HG02642 (cell line): ENCODE measurements around the gene POU3F3.

Experiments used
- ATAC-seq: cut with Tn5 transposase; IDR thresholded peaks from one replicate; pipeline ENCODE4 v1.9.1; 2021; ENCODE audit warnings: mild to moderate bottlenecking; ENCODE audit not compliant: unreplicated experiment, poor library complexity

Gene POU3F3

GRCh38 chr2:104859766-104860450 is 6.0 kb downstream of the POU3F3 start:
- no peak for ATAC-seq

- no peak for ATAC-seq
Measured at GRCh38 chr2:104860451-104860790, 6.5 kb downstream of the POU3F3 start.

- ATAC-seq: no peak
Measured at GRCh38 chr2:104861351-104862057, 7.6 kb downstream of the POU3F3 start.

- ATAC-seq: no peak
Measured at GRCh38 chr2:104862058-104862941, 8.4 kb downstream of the POU3F3 start.

GRCh38 chr2:104863146-104863467 is 9.2 kb downstream of the POU3F3 start:
- ATAC-seq: no peak

- ATAC-seq: no peak
Measured at GRCh38 chr2:104863468-104864279, 9.8 kb downstream of the POU3F3 start.

- no peak for ATAC-seq
Measured at GRCh38 chr2:104864280-104865095, 10.6 kb downstream of the POU3F3 start.

- ATAC-seq: no peak
Measured at GRCh38 chr2:104865096-104865470, 11.2 kb downstream of the POU3F3 start.

- ATAC-seq: no peak
Measured at GRCh38 chr2:104866122-104866864, 12.4 kb downstream of the POU3F3 start.

GRCh38 chr2:104866883-104867812 is 13.2 kb downstream of the POU3F3 start:
- ATAC-seq: no peak

GRCh38 chr2:104867813-104868504 is 14.0 kb downstream of the POU3F3 start:
- ATAC-seq: no peak

- ATAC-seq: no peak
Measured at GRCh38 chr2:104868505-104868866, 14.6 kb downstream of the POU3F3 start.

- ATAC-seq: no peak
Measured at GRCh38 chr2:104870100-104870975, 16.4 kb downstream of the POU3F3 start.

- ATAC-seq: no peak
Measured at GRCh38 chr2:104871649-104871971, 17.7 kb downstream of the POU3F3 start.

GRCh38 chr2:104871972-104872865 is 18.3 kb downstream of the POU3F3 start:
- ATAC-seq: no peak
